ENCODE data around the gene ELAVL2.

ELAVL2 gene

DNA sequence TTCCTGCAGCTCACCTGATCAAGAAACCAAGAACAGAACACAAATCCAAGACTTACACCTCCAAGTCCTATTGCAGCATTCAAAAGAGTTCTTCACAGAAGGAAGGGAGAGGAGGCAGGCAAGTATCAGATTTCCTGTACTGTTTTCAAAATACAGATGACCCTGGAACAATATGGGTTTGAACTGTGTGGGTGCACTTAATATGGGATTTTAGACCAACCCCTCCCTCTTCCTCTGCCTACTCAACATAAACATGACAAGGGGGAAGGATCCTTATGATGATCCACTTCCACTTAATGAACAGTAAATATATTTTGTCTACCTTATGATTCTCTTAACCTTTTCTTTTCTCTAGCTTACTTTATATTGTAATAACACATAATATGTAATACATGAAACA lies 104.6 kb downstream of the ELAVL2 start:
- no peak for DNase-seq

DNA sequence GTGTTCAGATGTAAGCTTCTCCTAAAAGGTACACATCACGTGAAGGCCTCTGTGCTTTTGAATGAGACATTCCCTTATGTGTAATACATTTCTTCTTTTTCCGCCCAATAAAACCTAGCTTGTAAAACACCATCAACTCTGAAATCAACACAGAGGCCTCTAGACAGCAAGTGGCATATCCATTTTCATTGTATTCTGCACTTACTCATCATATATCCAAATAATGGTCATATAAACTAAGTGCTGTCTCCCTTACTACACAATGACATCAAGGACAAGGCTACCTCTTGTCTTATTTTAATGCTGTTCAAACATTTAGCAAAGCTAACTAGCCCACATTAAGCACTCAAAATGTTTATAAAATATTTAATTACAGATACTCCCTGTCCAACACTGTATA lies 108.5 kb downstream of the ELAVL2 start:
- DNase-seq = no peak

DNA sequence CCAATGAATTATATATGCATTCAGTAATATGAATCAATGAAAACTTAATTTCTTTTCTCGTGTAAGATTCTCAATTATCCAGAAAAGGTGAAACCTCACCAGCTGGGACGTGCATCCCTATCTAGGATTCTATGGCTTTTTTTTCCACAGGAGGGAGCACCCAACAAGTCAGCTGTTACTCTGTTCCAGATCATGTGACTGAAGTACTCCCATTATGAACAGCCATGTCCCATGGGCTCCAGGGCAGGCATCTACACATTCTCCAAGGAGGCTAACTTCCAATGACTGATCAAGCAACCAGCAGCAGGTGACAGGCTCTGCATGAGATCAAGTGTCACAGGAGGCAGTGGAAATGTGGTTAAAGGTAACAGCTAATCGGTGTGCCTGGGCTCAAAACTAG lies 118.8 kb downstream of the ELAVL2 start:
- DNase-seq = no peak

GRCh38 chr9:23702311-23702922 lies 123.6 kb downstream of the ELAVL2 start:
- DNase-seq = no peak

DNA sequence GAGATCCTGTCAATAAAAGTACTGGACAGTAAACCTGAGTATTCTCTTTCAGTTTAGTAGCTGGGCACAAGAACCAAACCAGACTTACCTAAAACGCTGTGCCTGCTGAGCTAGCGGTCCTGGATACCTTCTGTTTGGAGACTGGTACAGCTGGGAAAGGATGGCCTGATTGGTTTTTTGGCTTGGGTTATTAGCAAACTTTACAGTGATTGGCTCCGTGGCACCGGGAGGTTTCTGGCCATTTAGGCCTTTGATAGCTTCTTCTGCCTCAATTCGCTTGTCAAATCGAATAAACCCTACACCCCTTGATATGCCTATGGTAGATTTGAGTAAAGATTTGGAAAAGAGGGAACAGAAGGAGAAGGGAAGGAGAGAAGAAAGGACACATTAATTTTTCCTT lies 124.7 kb downstream of the ELAVL2 start:
- no peak for DNase-seq

- DNase-seq = no peak
Observed at GRCh38 chr9:23700359-23700758, 125.7 kb downstream of the ELAVL2 start.

GRCh38 chr9:23698161-23698560 lies 127.9 kb downstream of the ELAVL2 start:
- no peak for DNase-seq

GRCh38 chr9:23695572-23695971 lies 130.5 kb downstream of the ELAVL2 start:
- DNase-seq = no peak

GRCh38 chr9:23693374-23693773 lies 132.7 kb downstream of the ELAVL2 start:
- DNase-seq = no peak

GRCh38 chr9:23686896-23687295 lies 139.1 kb downstream of the ELAVL2 start:
- no peak for DNase-seq

GRCh38 chr9:23686257-23686656 lies 139.8 kb downstream of the ELAVL2 start:
- no peak for DNase-seq

DNA sequence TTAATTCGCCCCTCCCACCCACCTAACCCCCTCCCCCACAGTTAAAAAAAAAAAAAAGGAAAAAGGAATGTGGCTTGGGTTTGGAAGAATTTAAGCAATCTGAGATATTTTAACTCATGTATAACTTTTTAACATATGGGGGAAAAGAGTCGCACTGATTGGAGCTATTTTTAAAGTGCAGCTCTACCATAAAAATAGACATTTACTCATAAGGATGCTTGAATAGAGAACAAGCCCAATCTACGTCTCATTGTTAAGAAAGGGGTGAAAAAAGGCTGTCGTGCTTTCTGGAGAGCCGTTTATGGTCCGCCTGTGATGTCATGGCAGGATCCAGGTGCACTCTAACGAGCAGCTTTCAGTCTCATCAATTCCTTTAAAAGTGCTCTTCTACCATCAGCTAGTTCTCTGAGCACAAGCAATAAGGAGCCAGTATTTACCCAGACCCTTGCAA lies 142.4 kb downstream of the ELAVL2 start:
- DNase-seq = no peak

DNA sequence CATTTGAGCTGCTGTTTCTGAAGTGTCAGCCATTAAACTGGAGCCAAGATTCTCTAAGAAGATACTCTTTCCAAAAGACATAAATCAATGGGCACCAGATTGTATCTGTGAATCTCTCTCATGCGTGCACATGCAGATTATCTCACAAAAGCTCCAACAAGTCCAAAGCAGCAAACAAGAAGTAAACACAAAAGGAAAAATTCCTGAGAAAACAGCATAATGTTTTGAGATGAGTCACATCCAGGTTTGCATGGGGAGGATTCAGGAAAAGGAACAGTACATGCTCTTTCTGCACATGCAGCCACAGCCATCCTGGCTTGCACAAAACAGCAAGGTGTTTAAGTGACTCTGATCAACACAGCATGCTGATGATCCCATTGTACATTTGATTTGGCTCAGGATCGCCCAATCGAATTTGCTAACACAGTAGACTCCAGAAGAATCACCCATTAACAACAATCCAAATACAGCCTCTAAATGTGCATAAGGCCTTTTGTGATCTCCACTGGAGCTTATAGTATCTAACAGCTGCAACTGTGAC lies 143.1 kb downstream of the ELAVL2 start:
- DNase-seq = no peak

- DNase-seq = no peak
Observed at GRCh38 chr9:23682352-23682751, 143.7 kb downstream of the ELAVL2 start.

DNA sequence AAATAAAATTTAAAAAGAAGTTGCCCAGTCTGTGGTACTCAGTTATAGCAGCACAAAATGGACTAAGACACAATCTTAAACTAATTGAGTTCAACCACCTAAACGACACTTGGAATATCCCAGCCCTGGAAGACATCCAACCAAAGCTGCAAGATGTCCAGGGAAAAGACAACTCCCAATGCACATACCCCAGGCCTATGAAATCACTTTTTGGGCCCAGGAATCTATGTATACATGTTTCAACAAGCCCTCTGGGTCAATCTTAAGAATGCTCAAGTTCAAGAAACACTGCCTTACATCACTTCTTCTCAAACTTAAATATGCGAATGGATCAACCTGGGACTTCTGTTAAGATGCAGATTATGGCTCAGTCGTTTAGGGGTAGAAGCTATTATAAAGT lies 148.6 kb downstream of the ELAVL2 start:
- no peak for DNase-seq

DNA sequence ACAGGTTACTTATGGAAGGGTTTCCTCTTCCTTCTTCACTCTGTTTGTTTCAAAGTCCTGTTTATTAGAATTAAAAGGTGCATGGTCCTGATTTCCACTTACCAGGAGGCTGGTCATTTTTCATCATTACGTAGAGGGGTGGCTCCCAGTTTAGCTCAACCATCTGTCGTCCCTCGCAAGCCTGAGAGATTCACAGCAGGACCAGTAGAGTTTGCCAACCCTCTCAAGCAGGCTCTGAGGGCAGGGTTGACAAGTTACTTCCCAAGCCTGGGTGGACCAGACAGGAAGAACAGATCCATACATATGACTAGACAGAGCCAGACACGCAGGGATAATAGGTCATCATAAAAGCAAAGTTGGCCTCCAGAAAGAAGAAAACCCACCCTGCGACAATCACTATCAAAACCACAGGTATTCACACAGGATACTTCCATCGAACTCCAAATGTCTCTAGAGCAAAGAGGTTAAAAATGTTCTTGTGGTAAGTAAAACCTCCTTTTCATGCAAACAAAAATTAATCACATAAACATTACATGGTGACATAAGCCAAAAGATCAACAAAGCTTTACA lies 151.9 kb downstream of the ELAVL2 start:
- no peak for DNase-seq

- DNase-seq = no peak
Observed at GRCh38 chr9:23672151-23672550, 153.9 kb downstream of the ELAVL2 start.

- no peak for DNase-seq
Observed at GRCh38 chr9:23669776-23670175, 156.3 kb downstream of the ELAVL2 start.

DNA sequence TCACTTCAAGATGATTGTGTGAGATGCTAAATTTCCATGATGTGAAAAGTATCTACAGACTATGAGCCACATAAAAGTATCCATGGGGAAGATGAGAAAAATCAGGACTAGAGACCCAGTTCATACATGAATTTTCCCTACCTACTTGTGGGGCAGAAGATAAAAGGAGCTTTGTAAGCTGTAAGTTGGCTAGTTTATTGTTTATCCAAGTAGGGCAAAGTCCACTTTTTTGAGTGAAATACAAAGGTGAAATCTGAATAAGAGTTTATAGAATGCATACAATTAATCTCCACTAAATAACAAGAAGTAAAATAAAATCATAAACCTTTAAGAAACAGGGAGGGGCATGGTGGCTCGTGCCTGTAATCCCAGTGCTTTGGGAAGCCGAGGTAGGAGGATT lies 160.4 kb downstream of the ELAVL2 start:
- DNase-seq = no peak

DNA sequence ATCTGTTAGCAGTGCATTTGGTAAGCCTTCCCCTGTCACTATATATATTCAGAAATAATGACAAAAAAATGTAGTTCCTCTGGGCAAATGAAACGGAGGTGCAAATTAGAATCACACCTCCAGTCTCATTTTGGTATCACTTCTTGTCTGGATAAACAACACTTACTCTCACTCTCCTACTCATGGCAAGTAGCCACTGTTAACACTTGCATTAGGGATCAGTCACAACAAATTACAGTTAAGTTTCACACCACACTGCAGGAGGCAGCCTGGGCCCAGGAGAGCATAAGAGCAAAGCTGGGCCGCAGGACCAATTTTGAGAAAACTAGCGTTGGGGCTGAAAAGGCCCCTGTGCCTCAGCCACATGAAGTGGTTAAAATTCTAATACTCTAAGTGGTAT lies 161.0 kb downstream of the ELAVL2 start:
- DNase-seq = no peak

DNA sequence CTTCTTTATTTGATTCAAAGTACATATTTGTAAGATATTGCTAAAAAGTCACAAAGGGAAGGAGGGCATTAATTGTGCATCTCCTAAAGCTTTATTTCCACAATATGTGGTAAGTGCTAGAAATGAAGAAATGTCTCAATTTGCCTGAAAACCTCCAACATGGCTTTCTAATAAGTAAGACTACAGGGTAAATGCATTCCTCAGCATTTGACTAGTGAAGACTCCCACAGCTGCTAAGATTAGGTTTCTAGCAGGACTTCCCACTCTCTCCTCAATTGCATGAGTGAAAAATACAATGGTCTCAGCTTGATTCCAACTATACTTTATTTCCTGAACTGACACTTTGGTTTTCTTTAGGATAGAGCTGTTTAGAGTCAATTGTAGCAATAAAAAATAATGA lies 162.1 kb downstream of the ELAVL2 start:
- DNase-seq = no peak

DNA sequence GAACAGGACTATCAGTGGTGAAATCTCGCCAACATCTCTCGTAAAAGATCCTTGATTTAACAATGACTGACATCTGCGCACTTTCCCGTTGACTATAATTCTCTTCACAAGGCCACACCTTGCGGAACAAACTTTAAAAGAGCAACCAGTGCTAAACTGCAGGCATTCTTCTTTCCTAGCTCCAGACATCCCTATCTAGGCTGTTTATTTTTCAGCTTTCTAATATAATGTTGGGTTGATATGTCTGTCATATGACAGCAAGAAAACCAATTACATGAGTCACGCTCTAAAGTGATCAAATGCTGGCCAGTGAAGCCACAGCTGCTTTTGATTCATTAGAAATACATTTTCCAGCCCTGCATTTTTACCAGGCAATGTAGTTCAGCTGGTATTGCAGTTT lies 162.5 kb downstream of the ELAVL2 start:
- no peak for DNase-seq

GRCh38 chr9:23663125-23663524 lies 162.9 kb downstream of the ELAVL2 start:
- DNase-seq = no peak

- DNase-seq = no peak
Observed at GRCh38 chr9:23662320-23662719, 163.7 kb downstream of the ELAVL2 start.

Measured in stimulated activated CD8-positive, alpha-beta memory T cell treated with anti-CD3 and anti-CD28 coated beads, Interleukin-4, amount 100 ng/mL, for 48 hours (primary cell).